Endodermal cell (in vitro differentiated cells): Measurements from ENCODE around the gene SIK2. TPM values are rescaled to one million over a fixed set of nuclear protein-coding genes. Genes with fewer than 3 reads are reported as not detected.
A peak's percentile ranks its signal among the peaks of the same experiment; 100 is the strongest.

Experiments
- DNase-seq: peaks from one replicate; pipeline ENCODE4 v3.0.0-alpha.2; 2017
- H3K27ac ChIP-seq: 2 replicates; pipeline ENCODE4 v1.5.1; 2013; ENCODE audit warnings: mild to moderate bottlenecking, low read depth, low read length, moderate library complexity
- H3K27me3 ChIP-seq: 2 replicates; pipeline ENCODE4 v1.6.1; 2013; ENCODE audit warnings: mild to moderate bottlenecking, low read length, moderate library complexity; ENCODE audit not compliant: insufficient read depth, control insufficient read depth, poor library complexity, severe bottlenecking
- H3K36me3 ChIP-seq: 2 replicates; pipeline ENCODE4 v1.7.0; 2013; ENCODE audit warnings: mild to moderate bottlenecking, low read length, moderate library complexity; ENCODE audit not compliant: control insufficient read depth, insufficient read depth
- H3K4me1 ChIP-seq: one replicate; pipeline ENCODE4 v1.7.0; 2013; ENCODE audit warnings: low read length; ENCODE audit not compliant: control insufficient read depth, insufficient read depth
- H3K4me3 ChIP-seq: 2 replicates; pipeline ENCODE4 v1.5.1; 2013; ENCODE audit warnings: mild to moderate bottlenecking, low read length, moderate library complexity
- H3K9ac ChIP-seq: 2 replicates; pipeline ENCODE4 v1.6.1; 2013; ENCODE audit warnings: mild to moderate bottlenecking, low read length, moderate library complexity; ENCODE audit not compliant: poor library complexity, severe bottlenecking; ENCODE audit errors: extremely low read depth
- H3K9me3 ChIP-seq: 2 replicates; pipeline ENCODE4 v1.6.1; 2013; ENCODE audit warnings: mild to moderate bottlenecking, low read length, moderate library complexity; ENCODE audit not compliant: control insufficient read depth
- H3K27ac Mint-ChIP-seq: 2 replicates; pipeline ENCODE4 v1.8.0; 2020; ENCODE audit warnings: mixed read lengths
- H3K27me3 Mint-ChIP-seq: 2 replicates; pipeline ENCODE4 v1.8.0; 2021; ENCODE audit warnings: mild to moderate bottlenecking, mixed read lengths; ENCODE audit not compliant: insufficient read depth
- H3K36me3 Mint-ChIP-seq: 2 replicates; pipeline ENCODE4 v1.8.0; 2020; ENCODE audit warnings: low read depth, mixed read lengths
- H3K4me1 Mint-ChIP-seq: 2 replicates; pipeline ENCODE4 v1.8.0; 2020; ENCODE audit warnings: mixed read lengths
- H3K4me3 Mint-ChIP-seq: 2 replicates; pipeline ENCODE4 v1.8.0; 2020; ENCODE audit warnings: mild to moderate bottlenecking, moderate library complexity, mixed read lengths
- H3K9me3 Mint-ChIP-seq: 2 replicates; pipeline ENCODE4 v1.8.0; 2020; ENCODE audit warnings: mild to moderate bottlenecking, mixed read lengths
- WGBS, 2 experiments: methylation state at CpG; one replicate each; pipeline versions ENCODE4 v1.1.5 to v1.1.7; 2013; ENCODE audit warnings: missing lambda C conversion rate in 2 of 2, mixed read lengths in 1 of 2; ENCODE audit not compliant: insufficient coverage in 1 of 2, insufficient read length in 1 of 2; 5-methylcytosine and 5-hydroxymethylcytosine counted together
- total RNA-seq, 2 donors: library from RNA; stranded (reverse); fragmentation: NEBNext Ultra II Directional in 1 of 2; extraction: Animal tissue kit (Norgen Biotek cat#: 25700) in 1 of 2; gene quantifications; 2 replicates in 1 of 2; 3 replicates in 1 of 2; pipeline ENCODE4 v1.2.1, GENCODE V29; 2021
- TF ChIP-seq, protein P1 (sequence below): fragments of 200-600 bp; sonication (generic); conservative IDR thresholded peaks from 2 replicates; pipeline ENCODE4 v1.5.0; 2021; ENCODE audit warnings: antibody characterized with exemption, mild to moderate bottlenecking

Gene SIK2
- total RNA-seq, 2 donors from 2014 or later: 13.2 to 13.4 TPM

DNA sequence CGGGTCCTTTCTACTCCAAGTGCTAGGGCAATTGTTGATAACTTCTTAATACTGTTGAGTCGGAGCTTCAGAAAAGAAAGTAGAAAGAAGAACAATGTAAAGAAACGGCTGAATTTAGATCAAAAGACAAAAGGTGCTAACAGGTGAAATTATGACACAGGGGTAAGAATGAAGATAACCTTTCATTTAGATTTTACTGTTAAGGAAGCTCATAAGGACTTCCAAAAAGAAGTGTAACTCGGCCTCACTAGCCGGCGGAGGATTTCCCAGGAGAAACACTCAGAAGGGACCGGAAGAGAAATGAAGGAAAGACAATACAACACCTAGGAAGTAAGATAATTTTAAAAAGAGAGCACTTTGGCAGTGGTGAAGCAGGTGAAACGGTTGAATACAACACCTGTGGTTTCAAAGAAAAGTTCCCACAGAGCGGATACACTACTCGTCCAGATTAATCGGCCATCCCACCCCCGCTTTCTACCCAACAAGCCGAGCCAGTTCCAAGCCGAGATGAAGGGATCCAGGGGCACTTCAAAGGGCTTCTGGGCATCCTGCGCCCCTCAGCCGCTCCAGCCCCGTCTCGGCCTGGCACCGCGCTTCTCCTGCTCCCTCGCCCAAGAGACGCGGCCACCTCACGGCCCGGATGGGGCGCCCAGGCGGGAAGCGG lies 163.2 kb downstream of the SIK2 start:
- Mint-ChIP-seq H3K27ac (peak overlapping the region; percentile 67), H3K36me3 (peaks cover 38% of the 10 kb centered on the region), H3K4me3 (peak overlapping the region; percentile 98), H3K9me3 (no peaks in the 10 kb centered on the region), H3K27me3 (no peaks in the 10 kb centered on the region), H3K4me1 (peaks cover 20% of the 10 kb centered on the region)
- peak overlapping the region; percentile 95 for H3K4me3 ChIP-seq
- H3K27ac ChIP-seq: no peak overlapping the region
- no peak for DNase-seq
- H3K9ac ChIP-seq: peak overlapping the region; percentile 77
- TF ChIP-seq, protein P1, sequence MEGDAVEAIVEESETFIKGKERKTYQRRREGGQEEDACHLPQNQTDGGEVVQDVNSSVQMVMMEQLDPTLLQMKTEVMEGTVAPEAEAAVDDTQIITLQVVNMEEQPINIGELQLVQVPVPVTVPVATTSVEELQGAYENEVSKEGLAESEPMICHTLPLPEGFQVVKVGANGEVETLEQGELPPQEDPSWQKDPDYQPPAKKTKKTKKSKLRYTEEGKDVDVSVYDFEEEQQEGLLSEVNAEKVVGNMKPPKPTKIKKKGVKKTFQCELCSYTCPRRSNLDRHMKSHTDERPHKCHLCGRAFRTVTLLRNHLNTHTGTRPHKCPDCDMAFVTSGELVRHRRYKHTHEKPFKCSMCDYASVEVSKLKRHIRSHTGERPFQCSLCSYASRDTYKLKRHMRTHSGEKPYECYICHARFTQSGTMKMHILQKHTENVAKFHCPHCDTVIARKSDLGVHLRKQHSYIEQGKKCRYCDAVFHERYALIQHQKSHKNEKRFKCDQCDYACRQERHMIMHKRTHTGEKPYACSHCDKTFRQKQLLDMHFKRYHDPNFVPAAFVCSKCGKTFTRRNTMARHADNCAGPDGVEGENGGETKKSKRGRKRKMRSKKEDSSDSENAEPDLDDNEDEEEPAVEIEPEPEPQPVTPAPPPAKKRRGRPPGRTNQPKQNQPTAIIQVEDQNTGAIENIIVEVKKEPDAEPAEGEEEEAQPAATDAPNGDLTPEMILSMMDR: no peak
- no peaks in the 10 kb centered on the region for H3K27me3 ChIP-seq
- peaks cover 45% of the 10 kb centered on the region for H3K36me3 ChIP-seq
- H3K4me1 ChIP-seq: no peaks in the 10 kb centered on the region
- H3K9me3 ChIP-seq: no peaks in the 10 kb centered on the region
- WGBS, 2 experiments: 2 to 4% methylated on average over 22 to 28 of the region's 28 CpGs

DNA sequence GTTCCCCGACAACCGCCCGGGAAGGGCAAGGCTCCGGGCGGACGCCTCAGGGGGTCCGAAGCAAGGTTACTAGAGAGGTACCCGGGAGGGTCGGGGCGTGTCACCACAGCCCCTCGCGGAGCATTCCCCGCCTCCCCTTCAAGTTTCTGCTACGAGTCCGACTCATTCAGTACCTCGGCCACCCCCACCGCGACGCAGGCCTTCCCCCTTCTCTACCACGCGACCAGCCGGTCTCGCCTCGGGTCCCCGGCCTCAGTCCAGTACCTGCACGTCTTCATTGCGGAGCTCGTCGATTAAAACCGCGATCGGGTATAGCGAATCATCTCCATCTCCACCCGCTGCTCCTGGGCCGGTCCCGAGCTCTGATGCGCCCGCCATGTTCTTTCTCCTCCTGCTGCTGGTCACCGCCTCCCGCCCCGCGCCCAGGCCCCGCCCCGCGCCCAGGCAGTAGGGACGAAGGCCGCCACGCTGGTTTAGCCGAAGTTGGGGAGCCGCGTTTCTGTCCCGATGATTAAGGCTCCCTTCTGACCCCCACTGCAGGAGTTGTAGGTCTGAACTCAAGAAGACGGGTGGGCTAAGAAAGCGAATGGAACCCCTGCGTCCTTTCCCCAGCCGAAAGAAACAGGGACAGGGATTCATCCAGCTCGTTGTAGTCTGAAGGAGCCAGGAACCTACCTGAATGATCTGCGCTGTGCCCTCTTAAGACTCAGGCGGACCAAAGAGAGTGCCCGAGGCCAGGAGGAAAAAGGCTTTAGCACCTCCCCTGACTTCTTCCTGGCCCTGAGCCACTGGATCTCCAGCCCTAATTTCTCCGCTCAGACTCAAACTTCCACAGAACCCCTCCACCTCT lies 164.0 kb downstream of the SIK2 start, which contains the start of gene PPP2R1B:
PPP2R1B (minus strand) TSS at position 406 of the 850 bp plus-strand sequence; CDS start at position 378, 28 bp downstream.
- peak within 1 kb of the TSS; percentile 57 for H3K27ac ChIP-seq
- Mint-ChIP-seq H3K27ac (peak within 1 kb of the TSS; percentile 97), H3K4me1 (peaks cover 24% of the 10 kb centered on the region), H3K4me3 (peak within 1 kb of the TSS; percentile 98), H3K36me3 (peaks cover 30% of the 10 kb centered on the region), H3K27me3 (no peaks in the 10 kb centered on the region), H3K9me3 (no peaks in the 10 kb centered on the region)
- H3K27me3 ChIP-seq: no peaks in the 10 kb centered on the region
- peak within 1 kb of the TSS; percentile 95 for H3K4me3 ChIP-seq
- H3K9ac ChIP-seq: peak within 1 kb of the TSS; percentile 77
- TF ChIP-seq, protein P1: no peak
- H3K36me3 ChIP-seq: peaks cover 37% of the 10 kb centered on the region
- no peaks in the 10 kb centered on the region for H3K9me3 ChIP-seq
- WGBS, 2 experiments: 0% methylated on average over 11 to 61 of the region's 61 CpGs
- DNase-seq: peak; percentile 97
- no peaks in the 10 kb centered on the region for H3K4me1 ChIP-seq

DNA sequence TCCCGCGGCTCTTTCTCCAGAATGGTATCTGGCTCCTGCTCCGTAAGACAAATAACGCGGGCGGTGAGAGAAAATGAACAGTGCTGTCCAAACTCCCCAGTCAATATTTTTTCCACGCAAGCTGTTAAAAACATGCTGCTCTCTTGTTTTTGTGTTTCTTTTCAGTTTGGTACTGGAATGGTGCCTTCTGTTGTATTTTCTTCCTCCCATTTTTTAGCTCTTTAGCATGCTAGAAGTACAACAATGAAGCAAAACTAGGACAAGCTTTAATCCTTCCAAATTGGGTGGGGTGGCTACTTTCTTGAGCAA lies 164.5 kb downstream of the SIK2 start:
- Histone ChIP-seq H3K4me3 (peak overlapping the region; percentile 95), H3K9ac (peak overlapping the region; percentile 67)
- WGBS, 2 experiments: 27 to 29% methylated on average over 4 to 7 of the region's 7 CpGs

More for the DNA sequence above, 164.5 kb downstream of the SIK2 start:
- peak overlapping the region; percentile 97 for H3K27ac Mint-ChIP-seq
- TF ChIP-seq, protein P1: no peak
- H3K36me3 Mint-ChIP-seq: peaks cover 27% of the 10 kb centered on the region
- Histone ChIP-seq H3K4me1 (no peaks in the 10 kb centered on the region), H3K9me3 (no peaks in the 10 kb centered on the region), H3K36me3 (peaks cover 31% of the 10 kb centered on the region), H3K27ac (peak overlapping the region; percentile 57), H3K27me3 (no peaks in the 10 kb centered on the region)
- H3K4me3 Mint-ChIP-seq: peak overlapping the region; percentile 98
- no peak for DNase-seq
- H3K27me3 Mint-ChIP-seq: no peaks in the 10 kb centered on the region
- H3K9me3 Mint-ChIP-seq: no peaks in the 10 kb centered on the region
- peaks cover 25% of the 10 kb centered on the region for H3K4me1 Mint-ChIP-seq
